Hypothalamus (tissue), 51 donors: Measurements from ENCODE around the gene ZNF398.
A peak's percentile ranks its signal among the peaks of the same experiment; 100 is the strongest.

Source experiments
- DNase-seq, 51 donors: peaks; one replicate each; lab custom pipeline; 2025; lab: John Stamatoyannopoulos, UW

The ZNF398 gene

GRCh38 chr7:149194799-149195179 lies 47.5 kb downstream of the ZNF398 start:
- DNase-seq: no peak

DNA sequence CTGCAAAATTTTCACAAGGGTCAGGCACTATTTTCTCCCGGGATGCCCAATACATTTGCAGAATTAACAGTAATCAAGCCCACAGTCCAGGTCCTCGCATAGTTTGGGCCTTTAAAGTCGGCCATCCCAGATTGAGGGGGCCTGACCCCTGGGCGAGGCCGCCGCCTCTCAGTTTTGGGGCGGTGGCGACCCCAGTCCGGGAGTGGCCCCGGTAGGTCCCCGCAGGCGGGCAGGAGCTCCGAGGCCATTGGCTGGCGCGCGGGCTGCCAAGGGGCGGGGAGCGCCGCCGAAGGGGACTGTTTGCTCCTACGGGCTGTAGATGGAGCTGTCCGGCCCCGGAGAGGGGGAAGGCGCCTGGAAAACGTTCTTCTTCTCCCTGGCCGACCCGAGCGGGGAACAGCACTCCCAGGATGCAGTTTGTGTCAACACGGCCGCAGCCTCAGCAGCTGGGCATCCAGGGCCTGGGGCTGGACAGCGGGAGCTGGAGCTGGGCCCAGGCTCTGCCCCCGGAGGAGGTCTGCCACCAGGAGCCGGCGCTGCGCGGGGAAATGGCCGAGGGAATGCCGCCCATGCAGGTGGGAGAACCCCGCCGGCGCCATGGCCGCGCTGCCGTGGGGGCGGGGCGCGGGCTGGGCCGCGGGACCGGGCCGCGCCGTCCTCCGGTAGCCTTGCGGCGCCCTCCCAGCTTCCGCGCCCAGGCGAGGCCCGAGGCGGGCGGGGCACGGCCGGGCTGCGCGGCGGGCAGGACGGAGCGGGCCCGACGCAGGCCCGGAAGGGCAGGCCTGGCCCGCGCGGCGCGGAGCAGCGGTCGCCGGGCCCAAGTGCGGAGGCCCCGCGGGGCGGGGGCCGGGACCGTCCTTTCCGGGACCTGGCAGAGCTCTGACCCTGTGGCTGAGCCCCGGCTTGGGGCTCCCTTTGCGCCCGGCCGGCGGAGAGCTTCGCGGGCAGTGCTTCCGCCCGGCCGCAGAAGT lies 48.2 kb downstream of the ZNF398 start, which contains the start of gene ZNF282:
ZNF282 (plus strand) TSS at position 367 of the 971 bp plus-strand sequence; CDS start at position 411, 44 bp downstream.
- DNase-seq: peak; percentile 35 to 92 (median 81)

GRCh38 chr7:149196151-149196704 lies 49.0 kb downstream of the ZNF398 start:
- DNase-seq: peak in 4 of 51 donors; percentile 3 to 49 (median 22)

GRCh38 chr7:149196705-149197171 lies 49.5 kb downstream of the ZNF398 start:
- no peak for DNase-seq

- no peak for DNase-seq
Measured at GRCh38 chr7:149197675-149198074, 50.4 kb downstream of the ZNF398 start.

DNA sequence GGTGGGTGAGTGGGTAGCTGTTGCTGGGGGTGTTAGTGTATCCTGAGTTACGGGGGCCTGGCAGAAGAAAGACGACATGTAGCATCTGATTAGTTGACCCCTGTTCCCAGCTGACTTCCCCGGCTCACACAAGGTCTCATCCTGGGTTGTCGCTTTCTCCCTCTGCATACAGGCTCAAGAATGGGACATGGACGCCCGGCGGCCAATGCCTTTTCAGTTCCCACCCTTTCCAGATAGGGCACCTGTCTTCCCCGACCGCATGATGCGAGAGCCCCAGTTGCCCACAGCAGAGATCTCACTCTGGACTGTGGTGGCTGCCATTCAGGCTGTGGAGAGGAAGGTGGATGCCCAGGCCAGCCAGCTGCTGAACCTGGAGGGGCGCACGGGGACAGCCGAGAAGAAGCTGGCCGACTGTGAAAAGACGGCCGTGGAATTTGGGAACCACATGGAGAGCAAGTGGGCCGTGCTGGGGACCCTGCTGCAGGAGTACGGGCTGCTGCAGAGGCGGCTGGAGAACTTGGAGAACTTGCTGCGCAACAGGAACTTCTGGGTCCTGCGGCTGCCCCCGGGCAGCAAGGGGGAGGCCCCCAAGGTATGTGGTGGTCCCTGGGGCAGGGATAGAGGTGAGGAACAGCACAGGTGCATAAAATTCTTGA lies 51.0 kb downstream of the ZNF398 start:
- no peak for DNase-seq

DNA sequence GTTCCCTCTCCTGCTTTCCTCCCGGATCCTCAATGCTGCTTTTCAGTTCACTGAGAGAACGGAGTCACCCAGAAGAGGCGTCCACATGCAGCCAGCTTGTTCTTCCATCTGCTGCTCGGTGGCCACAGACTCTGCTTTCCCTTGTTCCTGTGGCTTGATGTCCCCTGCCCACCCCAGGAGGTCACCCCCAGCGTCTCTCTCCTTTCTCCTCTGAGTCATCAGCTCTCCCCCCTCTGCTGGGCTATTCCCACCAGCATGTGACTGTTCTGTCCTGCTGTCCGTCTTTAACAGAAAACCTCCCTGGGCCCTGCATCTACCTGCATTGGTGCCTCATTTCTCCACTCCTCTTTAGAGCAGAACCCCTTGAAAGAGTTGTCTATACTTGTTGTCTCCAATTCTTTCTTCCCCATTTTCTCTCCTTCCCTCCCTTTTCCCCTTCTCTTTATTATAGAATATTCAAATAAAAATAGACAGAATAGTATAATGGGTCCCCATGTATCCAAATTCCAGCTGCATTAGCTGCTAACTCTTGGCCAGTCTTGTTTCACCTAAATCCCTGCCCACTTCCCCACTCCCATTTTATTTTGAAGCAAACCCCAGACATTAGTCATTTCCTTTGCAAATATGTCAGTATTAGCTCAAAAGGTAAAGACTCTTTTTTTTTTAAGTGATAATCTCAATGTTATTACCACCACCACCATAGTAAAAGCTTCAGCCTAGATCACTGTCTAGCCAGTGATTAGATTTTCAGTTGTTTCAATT lies 52.2 kb downstream of the ZNF398 start:
- DNase-seq: no peak

DNA sequence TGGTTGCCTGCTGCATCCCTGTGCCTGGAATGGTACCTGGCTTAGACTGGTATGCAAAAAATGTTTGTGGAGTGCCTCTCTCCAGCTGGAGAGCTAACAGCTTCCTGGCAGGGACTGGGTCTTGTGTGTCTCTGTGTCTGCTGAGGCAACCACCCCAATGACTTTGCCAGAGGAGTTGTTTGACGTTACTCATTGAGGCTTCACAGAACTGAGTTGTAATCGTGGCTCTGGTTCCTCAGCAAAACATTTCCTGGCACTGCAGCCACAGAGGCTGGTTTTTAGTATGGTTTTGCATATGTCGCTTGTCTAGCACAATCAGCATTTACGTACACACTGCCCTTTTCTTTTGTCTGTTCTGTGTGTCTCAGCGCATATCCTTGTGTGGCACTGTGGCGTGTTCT lies 55.6 kb downstream of the ZNF398 start:
- DNase-seq: peak in 1 of 51 donors; percentile 20

DNA sequence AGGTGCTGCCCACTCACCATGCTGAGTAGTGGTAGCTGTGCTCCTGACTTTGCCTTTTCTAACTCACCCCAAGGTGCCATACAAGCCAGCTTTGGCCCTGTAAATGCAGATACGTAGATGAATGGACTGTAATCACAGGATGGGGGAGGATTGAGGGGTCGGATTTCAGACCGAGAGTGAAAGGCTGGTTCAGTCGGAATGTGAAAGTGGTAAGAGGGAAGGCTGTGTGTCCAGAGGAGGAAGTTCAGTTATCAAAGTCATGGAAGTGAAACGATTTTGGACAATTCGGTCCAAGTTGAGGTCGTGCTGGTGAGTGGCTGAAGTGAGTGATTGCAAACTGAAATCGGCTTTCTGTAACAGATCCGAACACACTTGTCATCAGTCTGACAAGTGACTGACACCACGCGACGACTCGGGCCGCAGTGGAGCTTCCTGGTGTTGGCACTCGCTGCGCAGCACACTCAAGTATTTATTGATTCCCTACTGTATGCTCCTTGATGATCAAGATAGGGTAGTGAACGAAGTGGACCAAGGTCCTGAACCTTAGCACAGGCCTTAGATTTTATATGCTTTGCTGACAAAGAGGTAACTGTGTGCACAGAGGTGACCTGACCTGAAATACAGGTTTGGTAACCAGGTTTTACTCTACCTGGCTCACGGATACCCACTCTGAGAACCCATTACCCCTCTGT lies 58.6 kb downstream of the ZNF398 start:
- no peak for DNase-seq

- DNase-seq: no peak
Measured at GRCh38 chr7:149207324-149208035, 60.2 kb downstream of the ZNF398 start.

GRCh38 chr7:149209518-149210269 lies 62.4 kb downstream of the ZNF398 start:
- DNase-seq: peak in 5 of 51 donors; percentile 1 to 6 (median 3)

GRCh38 chr7:149210551-149210950 lies 63.3 kb downstream of the ZNF398 start:
- DNase-seq: no peak

DNA sequence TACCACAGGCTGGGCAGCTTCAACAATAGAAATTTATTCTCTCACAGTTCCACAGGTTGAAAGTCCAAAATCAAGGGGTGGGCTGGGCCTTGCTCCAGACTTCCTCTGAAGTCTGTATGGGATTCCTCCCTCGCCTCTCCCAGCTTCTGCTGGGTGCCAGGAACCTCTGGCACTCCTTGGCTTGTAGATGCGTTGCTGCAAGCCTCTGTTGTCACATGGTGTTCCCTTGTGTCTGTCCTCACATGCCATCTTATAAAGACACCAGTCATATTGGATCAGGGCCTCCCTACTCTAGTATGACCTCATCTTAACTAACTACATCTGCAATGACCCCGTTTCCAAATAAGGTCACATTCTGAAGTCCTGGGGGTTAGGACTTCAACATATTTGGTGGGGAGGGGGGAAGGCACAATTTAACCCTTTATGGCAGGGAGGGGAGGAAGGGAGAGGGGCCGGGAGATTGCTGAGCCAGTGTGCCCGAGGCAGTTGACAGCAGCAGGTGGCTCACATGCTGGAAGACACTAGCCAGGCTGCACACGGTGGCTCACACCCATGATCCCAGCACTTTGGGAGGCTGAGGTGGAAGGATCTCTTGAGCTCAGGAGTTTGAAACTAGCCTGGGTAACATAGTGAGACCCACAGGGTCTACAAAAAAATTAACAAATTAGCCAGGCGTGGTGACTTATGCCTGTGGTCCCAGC lies 66.9 kb downstream of the ZNF398 start:
- DNase-seq: no peak

- no peak for DNase-seq
Measured at GRCh38 chr7:149216402-149216801, 69.1 kb downstream of the ZNF398 start.

DNA sequence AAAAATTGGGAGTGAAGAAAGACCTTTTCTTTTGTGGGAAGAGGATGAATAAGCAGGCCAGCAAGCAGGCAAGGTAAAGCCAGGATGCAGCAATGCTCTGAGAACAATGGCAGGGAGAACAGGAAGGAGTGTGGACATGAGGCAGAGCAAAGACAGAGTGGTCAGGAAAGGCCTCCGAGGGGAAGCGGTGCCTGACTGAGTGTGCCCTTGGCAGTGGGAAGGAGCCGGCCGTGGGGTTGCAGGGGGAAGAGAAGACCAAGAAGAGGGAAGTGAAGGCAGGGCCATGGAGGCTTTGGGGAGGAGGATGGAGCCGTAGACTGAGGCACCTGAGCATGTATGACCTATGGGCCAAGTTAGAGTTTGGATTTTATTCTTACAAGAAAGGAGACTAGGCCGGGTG lies 70.3 kb downstream of the ZNF398 start:
- no peak for DNase-seq

DNA sequence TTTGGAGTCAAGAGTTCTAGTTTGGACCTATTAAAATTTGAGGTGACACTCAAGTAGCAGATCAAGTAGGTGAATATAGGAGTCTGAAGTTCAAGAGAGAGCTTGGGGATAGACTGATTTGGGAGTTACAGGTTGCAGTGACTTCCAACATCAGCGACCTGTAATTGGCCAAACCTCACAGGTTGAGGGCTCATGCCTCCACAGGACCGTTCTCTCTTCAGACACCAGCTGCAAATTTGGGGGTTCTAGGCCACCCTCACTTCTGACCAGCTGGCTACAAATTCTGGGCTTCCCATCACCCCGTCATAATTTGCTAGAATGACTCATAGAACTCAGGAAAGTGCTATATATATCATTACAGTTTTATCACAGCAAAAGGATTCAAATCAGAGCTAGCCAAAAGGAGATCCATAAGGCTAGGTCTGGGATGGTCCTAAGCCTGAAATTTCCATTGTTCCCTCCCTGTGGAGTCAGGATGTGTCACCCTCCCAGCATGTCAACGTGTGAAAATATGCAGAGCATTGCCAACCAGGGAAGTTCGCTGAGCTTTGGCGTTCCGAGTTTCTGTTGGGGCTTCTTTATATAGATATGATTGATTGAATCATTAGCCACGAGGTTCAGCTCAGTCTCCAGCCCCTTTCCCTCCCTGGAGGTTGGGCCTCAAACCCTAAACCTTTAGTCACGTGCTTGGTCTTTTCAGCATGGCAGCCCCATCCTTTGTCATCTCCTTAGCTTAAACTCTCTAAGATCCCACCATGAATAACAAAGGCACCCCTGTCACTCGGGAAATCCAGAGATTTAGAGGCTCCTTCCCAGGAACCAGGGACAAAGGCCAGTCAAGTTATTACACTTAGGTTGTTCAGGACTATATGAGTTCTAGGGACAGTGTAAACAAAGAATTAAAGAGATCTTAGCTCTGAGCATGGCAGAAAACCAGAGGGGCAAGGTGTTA lies 71.5 kb downstream of the ZNF398 start:
- no peak for DNase-seq

- no peak for DNase-seq
Measured at GRCh38 chr7:149220534-149220933, 73.3 kb downstream of the ZNF398 start.
